ENCODE results near the gene OR7D4.
"Not testable (repeated sequence)": the region's sequence is repeated elsewhere in the genome, so short reads cannot be mapped to it uniquely, and the experiment has no call there.

OR7D4 gene

DNA sequence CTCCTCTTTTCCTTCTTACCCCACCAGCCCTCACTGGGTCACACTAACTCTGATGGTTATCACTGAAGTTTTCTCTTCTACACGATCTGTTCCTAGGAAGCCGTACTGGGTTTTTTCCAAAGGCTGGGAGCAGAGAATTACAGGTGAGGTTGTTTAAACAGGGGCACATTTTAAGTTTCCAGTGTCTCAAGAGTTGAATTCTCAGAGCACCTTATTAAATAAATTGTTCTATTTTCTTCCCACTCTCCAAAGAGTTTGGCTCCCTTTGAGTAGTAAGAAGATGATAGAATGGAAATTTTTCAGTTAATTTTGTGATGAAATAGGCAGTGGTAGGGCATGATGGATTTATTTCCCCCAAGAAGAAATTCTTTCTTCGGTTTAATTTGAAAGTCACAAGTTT is at the start of gene OR7D4:
OR7D4 (minus strand) TSS at position 101 of the 400 bp plus-strand sequence. CDS start 4,752 bp downstream, outside the sequence.
- no peak for DNase-seq (ENCODE audit: low read depth, low spot score)

- DNase-seq (ENCODE audit: low read depth, low spot score): no peak
Measured at GRCh38 chr19:9251236-9251635, 31.8 kb upstream of the OR7D4 start.

GRCh38 chr19:9250630-9251029 is 31.2 kb upstream of the OR7D4 start, which contains the start of gene OR7E24:
Gene OR7E24, plus strand, starts transcription at chr19:9250930. Its CDS starts 114 bp downstream, at chr19:9251044.
- DNase-seq (ENCODE audit: low read depth, low spot score): no peak

- peak; percentile 23 for DNase-seq (ENCODE audit: low read depth, low spot score)
Measured at GRCh38 chr19:9205501-9206113, 13.8 kb downstream of the OR7D4 start.

DNA sequence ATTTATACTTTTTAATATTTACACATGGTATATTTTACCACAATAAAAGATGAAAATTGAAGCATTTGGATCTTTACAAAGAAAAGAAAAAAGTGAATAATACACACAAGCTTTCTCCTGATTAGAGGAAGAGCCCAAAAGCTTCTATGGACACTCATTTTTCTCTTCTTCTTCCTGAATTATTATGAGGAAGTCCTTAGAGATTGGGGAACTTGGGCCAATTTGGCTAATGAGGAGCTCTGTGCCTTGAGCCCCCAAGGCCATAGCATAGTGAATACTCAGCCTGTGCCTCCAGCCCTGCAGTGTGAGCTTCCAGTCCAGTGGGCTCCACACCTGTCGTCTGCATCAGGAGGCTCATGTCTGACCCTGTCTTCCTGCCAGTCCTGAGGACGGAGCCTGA is 21.3 kb downstream of the OR7D4 start:
- not testable (repeated sequence) for DNase-seq (ENCODE audit: low read depth, low spot score)

DNA sequence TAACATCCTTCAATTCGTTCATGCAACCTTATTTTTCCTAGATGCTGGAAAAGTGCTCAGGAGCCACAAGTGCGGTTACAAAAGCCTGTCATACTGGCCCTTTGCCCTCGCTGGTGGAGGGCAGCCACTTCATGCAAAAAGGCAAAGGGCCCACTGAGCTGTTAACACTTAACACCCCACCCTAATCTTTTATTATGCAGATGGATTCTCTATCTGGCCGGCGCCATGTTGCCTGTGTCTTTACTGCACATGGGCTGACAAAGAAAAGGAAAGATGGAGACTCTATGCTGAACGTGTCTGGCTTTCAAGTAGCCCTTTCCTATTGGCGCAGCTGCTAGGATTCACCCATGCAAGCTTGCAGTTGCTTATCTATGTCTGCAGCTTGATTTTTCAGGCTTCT is 29.9 kb downstream of the OR7D4 start:
- no peak for DNase-seq (ENCODE audit: low read depth, low spot score)

DNA sequence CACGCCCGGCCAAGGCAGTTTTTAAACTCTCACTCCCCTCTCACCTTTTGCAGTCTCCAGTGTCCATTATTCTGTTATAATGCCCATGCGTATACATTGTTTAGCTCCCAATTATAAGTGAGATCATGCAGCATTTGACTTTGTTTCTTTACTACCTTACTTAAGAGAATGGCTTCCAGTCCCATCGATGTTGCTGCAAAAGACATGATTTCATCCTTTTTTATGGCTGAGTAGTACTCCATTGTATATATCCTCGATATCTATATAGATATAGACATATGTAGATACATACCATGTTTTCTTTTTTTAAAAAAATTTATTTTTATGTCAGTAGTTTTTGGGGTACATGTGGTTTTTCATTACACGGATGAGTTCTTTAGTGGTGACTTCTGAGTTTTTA is 32.2 kb downstream of the OR7D4 start:
- no peak for DNase-seq (ENCODE audit: low read depth, low spot score)

GRCh38 chr19:9183000-9183399 is 36.4 kb downstream of the OR7D4 start:
- DNase-seq (ENCODE audit: low read depth, low spot score): no peak

DNA sequence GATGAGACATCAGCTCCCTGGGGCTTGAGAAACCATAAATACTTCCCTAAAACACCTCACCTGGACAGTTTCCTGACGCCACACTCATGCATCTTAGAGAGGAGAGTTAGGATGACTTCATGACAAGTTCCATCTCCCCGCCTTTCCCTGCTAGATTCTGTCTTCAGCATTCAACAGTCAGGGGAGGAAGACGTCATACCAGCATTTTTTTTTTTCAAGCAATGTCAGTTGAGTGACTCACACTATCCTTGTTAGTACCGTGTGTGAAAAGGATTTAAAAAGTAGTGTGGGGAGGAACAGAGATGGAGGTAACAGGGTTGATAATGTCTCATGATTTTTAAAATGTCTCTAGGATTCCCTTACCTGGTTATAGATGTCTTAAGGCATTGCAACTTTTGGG is 40.5 kb downstream of the OR7D4 start, which contains the start of gene OR7D2:
OR7D2 (plus strand) TSS at position 79 of the 400 bp plus-strand sequence. CDS start 6,803 bp downstream, outside the sequence.
- DNase-seq (ENCODE audit: low read depth, low spot score): no peak

GRCh38 chr19:9175326-9175725 is 44.1 kb downstream of the OR7D4 start:
- no peak for DNase-seq (ENCODE audit: low read depth, low spot score)

DNA sequence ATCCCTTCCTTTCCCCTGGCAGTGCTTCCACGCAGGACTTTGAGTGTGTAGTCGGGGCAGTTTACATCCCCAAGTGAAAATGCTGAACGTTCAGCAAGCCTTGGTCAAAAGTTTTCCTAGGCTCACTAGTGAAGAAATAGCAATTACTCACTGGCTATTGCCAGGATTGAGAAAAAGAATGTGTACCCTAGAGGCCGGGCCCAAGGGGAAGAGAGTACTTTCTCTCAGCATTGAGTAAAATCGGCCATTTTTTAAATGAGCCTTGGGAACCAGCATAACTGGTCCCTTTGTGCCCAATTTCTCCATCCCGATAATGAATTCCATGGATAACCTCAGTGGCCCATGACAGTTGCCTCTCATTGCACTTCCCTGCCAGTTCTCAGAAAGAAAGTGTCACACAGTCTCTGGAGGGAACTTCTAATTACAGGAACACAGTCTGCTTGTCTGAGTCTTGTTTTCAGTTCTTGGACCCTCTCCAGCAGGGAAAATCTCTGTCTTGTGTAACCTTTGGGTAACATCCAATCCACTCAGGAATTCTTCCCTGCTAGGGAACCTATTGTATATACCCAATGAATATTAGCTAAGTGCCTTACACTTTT is 47.9 kb downstream of the OR7D4 start:
- DNase-seq (ENCODE audit: low read depth, low spot score): no peak

GRCh38 chr19:9166846-9167245 is 52.5 kb downstream of the OR7D4 start:
- DNase-seq (ENCODE audit: low read depth, low spot score): no peak

DNA sequence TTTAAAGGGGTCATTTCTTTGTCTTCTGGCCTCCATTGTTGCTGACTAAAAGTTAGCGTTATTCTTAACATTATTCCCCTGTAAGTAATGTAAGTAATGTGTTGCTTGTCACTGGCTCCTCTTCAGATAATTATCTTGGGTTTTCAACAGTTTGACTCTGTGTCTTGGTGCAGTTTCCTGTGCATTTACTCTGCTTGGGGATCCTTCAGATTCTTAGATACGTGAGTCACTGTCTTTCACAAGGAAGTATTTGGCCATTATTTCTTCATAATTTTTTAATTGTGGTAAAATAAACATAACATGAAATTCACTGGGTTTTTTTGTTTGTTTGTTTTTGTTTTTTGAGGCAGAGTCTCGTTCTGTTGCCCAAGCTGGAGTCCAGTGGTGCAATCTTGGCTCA is 54.1 kb downstream of the OR7D4 start:
- no peak for DNase-seq (ENCODE audit: low read depth, low spot score)

DNA sequence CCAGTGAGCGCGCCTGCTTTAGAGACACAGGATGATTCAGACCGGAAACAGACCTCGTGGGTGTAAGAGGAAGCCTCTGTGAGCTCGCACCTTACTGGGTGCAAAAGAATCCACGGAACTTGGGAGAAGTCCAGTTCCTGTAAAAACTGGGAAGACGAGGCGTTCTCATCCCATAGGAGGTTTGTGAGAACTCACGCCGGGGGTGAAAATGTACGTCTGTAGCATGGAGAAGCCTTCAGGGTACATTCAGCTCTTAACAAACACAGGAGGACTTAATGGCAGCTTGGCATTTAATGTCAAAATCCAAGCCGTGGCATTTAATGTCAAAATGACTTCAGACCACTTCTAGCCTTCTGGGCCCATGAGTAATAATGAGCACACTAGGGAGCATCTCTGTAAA is 58.0 kb downstream of the OR7D4 start:
- DNase-seq (ENCODE audit: low read depth, low spot score): no peak

All from smooth muscle cell of the brain vasculature (primary cell).